Stimulated activated CD4-positive, alpha-beta T cell treated with anti-CD3 and anti-CD28 coated beads, Interleukin-12 subunit alpha, Interleukin-12 subunit beta, amount 100 ng/mL, for 4 hours (primary cell): Measurements from ENCODE around the gene CLCN3.
"Not testable (repeated sequence)": the region's sequence is repeated elsewhere in the genome, so short reads cannot be mapped to it uniquely, and the experiment has no call there.

Source experiments
- DNase-seq: peaks from one replicate; pipeline ENCODE4 v3.0.0-alpha.2; 2020

Gene CLCN3

GRCh38 chr4:169716677-169717076, 96.3 kb downstream of the CLCN3 start:
- no peak for DNase-seq

DNA sequence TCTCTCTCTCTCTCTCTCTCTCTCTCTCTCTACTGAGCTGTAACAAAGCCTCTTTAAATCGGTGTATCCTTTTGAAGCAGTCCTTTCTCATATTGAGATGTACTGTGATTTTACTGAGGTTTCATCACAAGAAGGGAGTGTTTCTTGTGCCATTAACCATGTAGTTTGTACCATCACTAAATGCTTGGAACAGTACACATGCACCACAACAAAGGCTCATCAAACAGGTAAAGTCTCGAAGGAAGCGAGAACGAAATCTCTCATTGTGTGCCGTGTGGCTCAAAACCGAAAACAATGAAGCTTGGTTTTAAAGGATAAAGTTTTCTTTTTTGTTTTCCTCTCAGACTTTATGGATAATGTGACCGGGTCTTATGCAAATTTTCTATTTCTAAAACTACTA, 100.2 kb downstream of the CLCN3 start:
- DNase-seq: no peak

GRCh38 chr4:169723207-169723965, 103.0 kb downstream of the CLCN3 start:
- no peak for DNase-seq

DNA sequence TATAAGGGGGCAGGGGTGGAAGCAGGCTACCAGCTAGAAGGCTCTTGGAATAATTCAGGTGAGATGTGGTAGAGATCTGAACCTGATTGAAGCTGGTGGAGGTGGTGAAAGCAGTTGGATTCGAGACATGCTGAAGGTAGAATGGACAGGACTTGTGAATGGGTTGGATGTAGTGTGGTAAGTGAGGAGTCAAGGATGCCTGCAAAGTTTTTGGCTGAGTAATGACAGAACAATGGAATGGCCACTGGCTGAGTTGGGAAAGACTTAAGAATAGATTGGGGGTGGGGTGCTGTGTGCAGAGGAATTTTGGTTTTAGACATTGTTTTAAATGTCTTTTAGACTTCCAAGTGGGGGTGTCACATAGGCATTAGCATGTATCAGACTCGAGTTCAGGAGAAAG, 103.9 kb downstream of the CLCN3 start:
- no peak for DNase-seq

DNA sequence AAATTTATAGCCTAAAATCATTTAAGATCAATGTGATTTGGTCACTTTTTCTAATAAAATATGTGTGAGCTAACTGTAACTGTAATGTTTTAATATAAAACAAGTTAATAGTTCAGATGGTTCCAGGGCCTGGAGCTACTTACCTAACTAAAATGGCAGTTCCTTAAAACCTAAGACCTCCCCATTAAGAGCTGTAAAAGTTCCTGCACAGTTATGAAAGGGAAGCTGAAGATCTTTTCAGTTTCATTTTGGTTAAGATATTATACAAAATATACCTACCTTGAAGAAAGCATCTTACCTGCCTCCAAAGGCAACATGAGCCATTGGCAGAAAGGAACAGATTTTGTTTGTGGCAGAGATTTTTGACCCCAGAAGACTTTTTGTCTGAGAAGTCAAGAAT, 107.2 kb downstream of the CLCN3 start:
- no peak for DNase-seq

- no peak for DNase-seq
Measured at GRCh38 chr4:169730564-169730963, 110.2 kb downstream of the CLCN3 start.

DNA sequence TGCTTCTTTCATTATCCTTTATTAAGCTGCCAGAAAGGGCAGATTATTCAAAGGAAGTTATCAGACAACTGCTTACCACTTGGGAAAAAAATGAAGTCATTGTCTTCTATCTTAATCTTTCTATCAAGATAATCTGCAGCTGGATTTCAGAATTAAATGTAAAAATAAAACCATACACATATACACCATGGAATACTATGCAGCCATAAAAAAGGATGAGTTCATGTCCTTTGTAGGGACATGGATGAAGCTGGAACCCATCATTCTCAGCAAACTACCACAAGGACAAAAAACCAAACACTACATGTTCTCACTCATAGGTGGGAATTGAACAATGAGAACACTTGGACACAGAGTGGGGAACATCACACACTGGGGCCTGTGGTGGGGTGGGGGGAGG, 118.2 kb downstream of the CLCN3 start:
- not testable (repeated sequence) for DNase-seq

GRCh38 chr4:169741569-169741968, 121.2 kb downstream of the CLCN3 start:
- DNase-seq: no peak

GRCh38 chr4:169744601-169745000, 124.2 kb downstream of the CLCN3 start:
- DNase-seq: no peak

- no peak for DNase-seq
Measured at GRCh38 chr4:169745291-169745690, 124.9 kb downstream of the CLCN3 start.

DNA sequence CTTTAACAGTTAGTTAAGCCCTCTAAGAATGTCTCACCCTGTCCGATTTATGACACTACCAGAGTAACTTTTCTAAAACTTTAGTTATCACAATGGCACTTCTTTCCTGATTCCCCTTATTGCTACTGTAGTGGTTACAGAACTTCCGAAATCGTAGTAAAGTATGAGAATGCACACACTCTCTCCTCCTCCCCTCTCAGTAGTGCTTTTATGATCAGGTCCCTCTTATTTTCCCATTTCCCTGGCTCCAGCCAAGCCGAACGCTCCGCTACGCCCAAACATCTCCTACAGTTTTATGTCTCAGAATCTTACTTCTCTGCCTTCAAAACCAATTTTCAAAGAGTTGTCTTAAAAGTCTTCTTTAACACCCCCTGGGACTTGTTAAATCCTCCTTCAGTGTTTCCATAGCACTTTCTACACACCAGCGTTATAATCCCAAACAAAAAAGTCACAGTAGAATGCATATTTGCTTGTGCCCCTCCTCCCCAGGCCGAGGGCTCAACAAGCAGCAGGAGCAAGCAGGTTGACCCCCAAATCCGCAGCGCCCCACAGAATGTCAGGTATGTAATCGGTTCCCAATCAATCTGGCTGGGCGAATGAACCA, 136.7 kb downstream of the CLCN3 start:
- no peak for DNase-seq

- peak; percentile 98 for DNase-seq
Measured at GRCh38 chr4:169757575-169758184, 137.3 kb downstream of the CLCN3 start, which contains the start of gene HPF1. Gene HPF1 (minus strand): TSS chr4:169757944. CDS start chr4:169757877, 67 bp downstream.

DNA sequence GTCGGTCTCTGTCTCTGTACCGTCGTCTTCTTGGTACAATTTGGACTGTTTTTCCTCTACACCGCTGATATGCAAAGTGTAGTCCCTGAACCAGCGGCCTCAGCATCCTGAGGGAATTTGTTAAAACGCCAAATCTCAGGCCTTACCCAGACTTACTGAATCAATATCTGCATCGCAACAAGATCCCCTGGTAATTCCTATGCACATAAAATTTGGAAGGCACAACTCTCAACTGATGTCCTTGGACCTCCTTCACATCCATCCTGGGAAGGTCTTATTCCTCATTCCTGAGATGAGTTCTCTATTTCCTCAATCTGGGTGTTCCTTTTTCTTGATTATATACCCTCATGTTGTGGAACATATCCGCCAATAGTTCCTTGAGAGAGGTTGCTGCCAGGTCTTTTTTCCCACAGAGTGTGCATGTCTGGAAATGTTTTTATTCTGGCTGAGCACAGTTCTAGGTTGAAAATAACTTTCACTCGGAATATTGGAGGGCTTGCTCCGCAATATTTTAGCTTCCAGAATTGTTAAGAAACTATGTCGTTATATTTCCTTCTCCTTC, 138.1 kb downstream of the CLCN3 start:
- no peak for DNase-seq

- no peak for DNase-seq
Measured at GRCh38 chr4:169761846-169762245, 141.5 kb downstream of the CLCN3 start.

GRCh38 chr4:169765835-169766234, 145.5 kb downstream of the CLCN3 start:
- DNase-seq: no peak

GRCh38 chr4:169766741-169767140, 146.4 kb downstream of the CLCN3 start:
- no peak for DNase-seq

DNA sequence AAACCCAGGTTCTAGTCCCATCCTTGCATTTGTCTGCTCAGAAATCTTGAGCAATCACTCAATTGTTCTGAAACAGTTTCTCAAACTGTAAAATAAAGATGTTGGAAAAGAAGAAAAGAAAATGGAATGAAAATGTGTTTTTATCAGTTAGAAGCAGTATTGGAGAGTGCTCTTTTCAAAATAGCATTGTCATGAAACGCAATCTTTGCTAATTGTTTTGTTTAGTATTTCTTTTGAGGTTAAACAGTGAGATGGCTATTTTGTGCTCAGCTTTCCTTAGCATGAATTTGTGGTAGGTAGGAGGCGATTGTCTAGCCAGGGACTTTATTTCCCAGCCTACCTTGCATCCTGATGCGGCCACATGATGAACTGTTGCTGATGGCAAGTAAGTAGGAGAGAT, 148.0 kb downstream of the CLCN3 start:
- DNase-seq: no peak

DNA sequence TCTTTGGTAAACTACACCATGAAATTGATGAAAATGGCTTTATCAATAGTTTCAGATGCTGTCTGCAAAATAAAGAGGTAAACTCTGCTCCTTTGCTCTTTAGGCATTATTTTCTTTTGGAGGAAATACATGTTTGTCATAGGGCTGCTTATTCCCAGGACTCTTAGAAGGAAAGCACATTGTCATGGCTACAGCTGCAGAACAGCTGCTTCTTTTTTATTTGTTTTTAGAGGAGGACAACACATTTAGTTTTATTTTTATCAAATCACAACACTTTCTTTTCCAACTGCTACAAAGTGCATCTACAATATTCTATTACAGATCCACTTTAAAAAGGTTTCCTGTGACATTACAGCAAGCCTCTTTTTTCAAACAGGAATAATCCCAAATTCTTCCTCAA, 150.0 kb downstream of the CLCN3 start:
- no peak for DNase-seq

DNA sequence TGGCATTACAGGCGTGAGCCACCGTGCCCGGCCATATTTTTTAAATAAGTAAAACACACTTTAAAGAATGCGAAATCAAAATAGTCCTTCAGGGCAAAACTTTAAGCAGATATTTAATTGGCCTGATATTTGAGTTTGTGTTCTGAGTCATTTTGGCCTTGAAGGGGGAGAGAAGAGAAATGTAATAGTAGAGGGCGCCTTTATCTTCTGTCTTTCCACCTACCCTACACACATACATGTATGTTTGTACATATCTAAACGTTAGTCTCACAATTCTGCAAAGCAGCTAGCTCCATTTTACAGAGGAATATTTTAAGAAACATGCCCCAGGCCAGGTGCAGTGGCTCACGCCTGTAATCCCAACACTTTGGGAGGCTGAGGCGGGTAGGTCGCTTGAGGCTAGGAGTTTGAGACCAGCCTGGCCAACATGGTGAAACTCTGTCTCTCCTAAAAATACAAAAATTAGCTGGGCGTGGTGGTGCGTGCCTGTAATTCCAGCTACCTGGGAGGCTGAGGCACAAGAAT, 151.2 kb downstream of the CLCN3 start:
- not testable (repeated sequence) for DNase-seq
